ENCODE measurements around the gene CSTPP1. TPM values are rescaled to one million over a fixed set of nuclear protein-coding genes. Genes with fewer than 3 reads are reported as not detected.
A peak's percentile ranks its signal among the peaks of the same experiment; 100 is the strongest.
"Not testable (repeated sequence)": the region's sequence is repeated elsewhere in the genome, so short reads cannot be mapped to it uniquely, and the experiment has no call there.

Gene CSTPP1
- total RNA-seq, 1 donor from 2014 or later: 32.7 TPM

DNA sequence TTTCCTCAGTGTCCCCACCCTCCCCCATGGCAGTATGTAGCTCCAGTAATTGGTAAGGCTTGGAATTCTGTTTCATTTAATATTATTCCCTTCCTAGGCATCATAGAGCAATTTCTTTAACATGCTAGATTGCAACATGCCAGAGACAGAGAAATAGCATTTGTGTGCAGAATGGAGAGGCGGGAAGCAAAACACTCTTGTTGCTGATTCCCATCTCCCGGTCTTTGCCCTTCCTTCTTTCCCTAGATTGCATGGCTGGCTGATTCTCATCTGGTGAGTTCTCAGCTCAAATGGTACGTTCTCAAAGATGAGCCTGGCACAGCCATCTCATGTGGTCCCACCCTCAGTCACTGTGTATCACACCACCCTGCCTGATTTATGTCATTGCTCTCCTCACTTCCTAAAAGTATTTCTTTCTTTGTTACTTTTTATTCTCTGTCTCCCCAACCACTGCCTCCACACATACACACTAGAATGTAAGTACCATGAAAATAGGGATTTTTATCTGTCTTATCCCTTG is 173.2 kb downstream of the CSTPP1 start:
- Histone ChIP-seq H3K27me3 (no peaks in the 10 kb centered on the region), H2AFZ (replicated peaks) (no peak overlapping the region), H3K4me1 (peaks cover 44% of the 10 kb centered on the region), H3K9me3 (ENCODE audit: low read depth) (no peaks in the 10 kb centered on the region), H3K4me3 (no peak overlapping the region), H3F3A (ENCODE audit: low read depth) (peaks cover 13% of the 10 kb centered on the region), H3K4me2 (no peak overlapping the region), H3K36me3 (no peaks in the 10 kb centered on the region), H3K9ac (no peak overlapping the region), H4K20me1 (ENCODE audit: low read depth) (no peaks in the 10 kb centered on the region), H3K27ac (no peak overlapping the region), H3K79me2 (ENCODE audit: low read depth) (no peaks in the 10 kb centered on the region)
- Mint-ChIP-seq H3K4me3 (no peak overlapping the region), H3K36me3 (peaks cover 10% of the 10 kb centered on the region), H3K9me3 (peaks cover 3% of the 10 kb centered on the region), H3K27me3 (ENCODE audit: insufficient read depth, low read depth) (peaks cover 2% of the 10 kb centered on the region), H3K27ac (peak overlapping the region; percentile 68), H3K4me1 (peaks cover 60% of the 10 kb centered on the region)
- TF ChIP-seq, protein P1, sequence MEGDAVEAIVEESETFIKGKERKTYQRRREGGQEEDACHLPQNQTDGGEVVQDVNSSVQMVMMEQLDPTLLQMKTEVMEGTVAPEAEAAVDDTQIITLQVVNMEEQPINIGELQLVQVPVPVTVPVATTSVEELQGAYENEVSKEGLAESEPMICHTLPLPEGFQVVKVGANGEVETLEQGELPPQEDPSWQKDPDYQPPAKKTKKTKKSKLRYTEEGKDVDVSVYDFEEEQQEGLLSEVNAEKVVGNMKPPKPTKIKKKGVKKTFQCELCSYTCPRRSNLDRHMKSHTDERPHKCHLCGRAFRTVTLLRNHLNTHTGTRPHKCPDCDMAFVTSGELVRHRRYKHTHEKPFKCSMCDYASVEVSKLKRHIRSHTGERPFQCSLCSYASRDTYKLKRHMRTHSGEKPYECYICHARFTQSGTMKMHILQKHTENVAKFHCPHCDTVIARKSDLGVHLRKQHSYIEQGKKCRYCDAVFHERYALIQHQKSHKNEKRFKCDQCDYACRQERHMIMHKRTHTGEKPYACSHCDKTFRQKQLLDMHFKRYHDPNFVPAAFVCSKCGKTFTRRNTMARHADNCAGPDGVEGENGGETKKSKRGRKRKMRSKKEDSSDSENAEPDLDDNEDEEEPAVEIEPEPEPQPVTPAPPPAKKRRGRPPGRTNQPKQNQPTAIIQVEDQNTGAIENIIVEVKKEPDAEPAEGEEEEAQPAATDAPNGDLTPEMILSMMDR (IDR thresholded peaks at IDR 0.05): no peak
- TF ChIP-seq EZH2 (IDR thresholded peaks at IDR 0.05) (no peak), EZH2phosphoT487 (IDR thresholded peaks at IDR 0.05) (no peak)
- DNase-seq (ENCODE audit: low spot score): no peak

DNA sequence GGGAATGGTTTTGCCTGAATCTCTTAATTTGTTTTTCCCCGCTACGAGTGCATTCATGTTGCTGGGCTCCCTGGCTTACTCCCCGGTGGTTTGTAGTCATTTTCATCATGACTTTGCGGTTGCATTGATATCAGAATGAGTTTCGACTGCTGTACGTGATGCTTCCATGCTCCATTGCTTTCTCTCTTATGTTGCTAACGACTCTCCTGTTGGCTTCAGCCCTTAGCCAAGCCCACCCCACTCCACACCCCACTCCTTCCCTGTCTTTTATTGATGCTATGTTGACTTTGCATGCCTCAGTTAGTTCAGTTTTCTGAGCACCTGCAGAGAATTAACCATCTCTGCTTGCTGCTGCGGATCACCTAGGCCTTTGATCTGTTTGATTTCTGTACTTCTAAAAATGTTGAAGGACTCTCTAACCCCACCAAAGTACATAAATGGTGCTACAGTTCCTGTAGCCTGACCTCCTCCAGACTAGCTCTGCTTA is 174.8 kb downstream of the CSTPP1 start:
- no peak overlapping the region for H3K4me2 ChIP-seq
- no peak for DNase-seq (ENCODE audit: low spot score)
- H4K20me1 ChIP-seq (ENCODE audit: low read depth): no peaks in the 10 kb centered on the region
- H3K9ac ChIP-seq: no peak overlapping the region
- H2AFZ ChIP-seq (replicated peaks): no peak overlapping the region
- Mint-ChIP-seq H3K36me3 (peaks cover 14% of the 10 kb centered on the region), H3K4me3 (no peak overlapping the region), H3K27me3 (ENCODE audit: insufficient read depth, low read depth) (peaks cover 2% of the 10 kb centered on the region), H3K27ac (peak overlapping the region; percentile 4), H3K4me1 (peaks cover 48% of the 10 kb centered on the region), H3K9me3 (peaks cover 6% of the 10 kb centered on the region)
- no peaks in the 10 kb centered on the region for H3K36me3 ChIP-seq
- H3K79me2 ChIP-seq (ENCODE audit: low read depth): no peaks in the 10 kb centered on the region
- peaks cover 29% of the 10 kb centered on the region for H3K4me1 ChIP-seq
- H3K27ac ChIP-seq: no peak overlapping the region
- no peaks in the 10 kb centered on the region for H3K9me3 ChIP-seq (ENCODE audit: low read depth)
- peaks cover 8% of the 10 kb centered on the region for H3F3A ChIP-seq (ENCODE audit: low read depth)
- H3K4me3 ChIP-seq: no peak overlapping the region
- TF ChIP-seq, protein P1 (IDR thresholded peaks at IDR 0.05): no peak
- TF ChIP-seq EZH2 (IDR thresholded peaks at IDR 0.05): no peak
- no peak for TF ChIP-seq EZH2phosphoT487 (IDR thresholded peaks at IDR 0.05)
- H3K27me3 ChIP-seq: no peaks in the 10 kb centered on the region

DNA sequence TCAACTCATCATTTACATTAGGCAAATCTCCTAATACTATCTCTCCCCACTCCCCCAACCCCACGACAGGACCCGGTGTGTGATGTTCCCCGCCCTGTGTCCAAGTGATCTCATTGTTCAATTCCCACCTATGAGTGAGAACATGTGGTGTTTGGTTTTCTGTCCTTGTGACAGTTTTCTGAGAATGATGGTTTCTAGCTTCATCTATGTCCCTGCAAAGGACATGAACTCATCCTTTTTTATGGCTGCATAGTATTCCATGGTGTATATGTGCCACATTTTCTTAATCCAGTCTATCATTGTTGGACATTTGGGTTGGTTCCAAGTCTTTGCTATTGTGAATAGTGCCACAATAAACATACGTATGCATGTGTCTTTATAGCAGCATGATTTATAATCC is 176.4 kb downstream of the CSTPP1 start:
- H3K36me3 ChIP-seq; H3K4me3 Mint-ChIP-seq; H3K79me2 ChIP-seq (ENCODE audit: low read depth); H3F3A ChIP-seq (ENCODE audit: low read depth); DNase-seq (ENCODE audit: low spot score); H3K27ac ChIP-seq; H3K9me3 Mint-ChIP-seq; H2AFZ ChIP-seq (replicated peaks); H3K27me3 Mint-ChIP-seq (ENCODE audit: insufficient read depth, low read depth); H3K4me3 ChIP-seq; H3K9me3 ChIP-seq (ENCODE audit: low read depth); H3K4me2 ChIP-seq; H3K27ac Mint-ChIP-seq; H3K27me3 ChIP-seq; H3K9ac ChIP-seq; H4K20me1 ChIP-seq (ENCODE audit: low read depth): not testable (repeated sequence)
- Mint-ChIP-seq H3K36me3 (peaks cover 14% of the 10 kb centered on the region), H3K4me1 (peaks cover 33% of the 10 kb centered on the region)
- H3K4me1 ChIP-seq: peaks cover 15% of the 10 kb centered on the region

DNA sequence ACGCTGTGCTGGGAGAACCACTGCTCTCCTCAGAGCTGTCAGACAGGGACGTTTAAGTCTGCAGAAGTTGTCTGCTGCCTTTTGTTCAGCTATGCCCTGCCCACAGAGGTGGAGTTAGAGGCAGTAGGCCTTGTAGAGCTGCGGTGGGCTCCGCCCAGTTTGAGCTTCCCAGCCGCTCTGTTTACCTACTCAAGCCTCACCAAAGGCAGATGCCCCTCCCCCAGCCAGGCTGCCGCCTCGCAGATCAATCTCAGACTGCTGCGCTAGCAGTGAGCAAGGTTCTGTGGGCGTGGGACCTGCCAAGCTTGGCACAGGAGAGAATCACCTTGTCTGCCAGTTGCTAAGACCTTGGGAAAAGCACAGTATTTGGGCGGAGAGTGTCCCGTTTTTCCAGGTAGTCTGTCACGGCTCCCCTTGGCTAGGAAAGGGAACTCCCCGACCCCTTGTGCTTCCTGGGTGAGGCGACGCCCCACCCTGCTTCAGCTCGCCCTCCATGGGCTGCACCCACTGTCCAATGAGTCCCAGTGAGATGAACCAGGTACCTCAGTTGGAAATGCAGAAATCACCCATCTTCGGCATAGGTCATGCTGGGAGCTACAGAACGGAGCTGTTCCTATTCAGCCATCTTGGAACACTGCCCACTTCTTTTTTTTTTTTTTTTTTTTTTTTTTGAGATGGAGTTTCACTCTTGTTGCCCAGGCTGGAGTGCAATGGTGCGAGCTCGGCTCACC is 182.6 kb downstream of the CSTPP1 start:
- not testable (repeated sequence) for H3K27ac Mint-ChIP-seq; H4K20me1 ChIP-seq (ENCODE audit: low read depth); H3K36me3 Mint-ChIP-seq; H3K36me3 ChIP-seq; H3K4me1 ChIP-seq; H3K4me3 ChIP-seq; H3K27me3 Mint-ChIP-seq (ENCODE audit: insufficient read depth, low read depth); H3K4me3 Mint-ChIP-seq; H2AFZ ChIP-seq (replicated peaks); H3K9me3 Mint-ChIP-seq; H3K27me3 ChIP-seq; H3K4me1 Mint-ChIP-seq; H3K4me2 ChIP-seq; H3K79me2 ChIP-seq (ENCODE audit: low read depth); H3K9ac ChIP-seq; H3K9me3 ChIP-seq (ENCODE audit: low read depth); H3F3A ChIP-seq (ENCODE audit: low read depth); H3K27ac ChIP-seq
- DNase-seq (ENCODE audit: low spot score): peak; percentile 49
